GDM1 (cell line): ENCODE measurements around the gene PTOV1.
A peak's percentile ranks its signal among the peaks of the same experiment; 100 is the strongest.

ENCODE experiments used
- DNase-seq: peaks from one replicate; lab custom pipeline; 2025; lab: John Stamatoyannopoulos, UW

PTOV1 gene

DNA sequence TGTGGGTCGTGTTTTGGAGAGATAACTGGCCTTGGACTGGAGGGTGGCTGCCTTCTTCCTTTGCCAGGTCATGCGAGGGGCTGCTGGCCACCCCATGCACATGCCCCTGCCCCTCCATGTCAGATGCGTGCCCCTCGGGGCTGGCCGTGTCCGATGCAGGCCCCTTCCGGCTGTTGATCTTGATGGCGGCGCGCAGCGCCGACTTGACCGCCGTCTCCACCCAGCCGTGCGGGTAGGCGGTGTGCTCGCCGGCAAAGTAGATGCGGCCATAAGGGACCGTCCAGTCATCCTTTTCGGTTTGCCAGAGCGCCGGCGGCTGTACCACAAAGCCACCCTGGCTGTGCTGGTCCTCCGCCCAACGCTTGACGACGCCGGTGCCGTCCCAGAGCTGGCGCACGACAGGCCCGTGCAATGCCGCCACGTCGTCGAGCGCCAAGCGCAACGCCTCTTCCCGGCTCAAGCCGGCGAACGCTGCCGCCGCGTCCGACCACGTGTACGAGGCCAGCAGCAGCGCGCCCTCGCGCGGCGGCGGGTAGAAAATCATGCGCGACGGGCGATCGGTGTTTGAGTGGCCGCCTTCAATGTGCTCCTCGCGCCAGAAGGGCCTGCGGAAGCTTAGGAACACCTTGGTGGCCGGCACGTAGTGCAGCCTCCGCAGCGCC, 38.9 kb downstream of the PTOV1 start:
- no peak for DNase-seq

GRCh38 chr19:49890349-49891311, 39.7 kb downstream of the PTOV1 start:
- DNase-seq, result no peak

GRCh38 chr19:49891393-49891792, 40.4 kb downstream of the PTOV1 start:
- no peak for DNase-seq

- DNase-seq, result no peak
These were observed 41.8 kb downstream of the PTOV1 start for GRCh38 chr19:49892716-49893115.

DNA sequence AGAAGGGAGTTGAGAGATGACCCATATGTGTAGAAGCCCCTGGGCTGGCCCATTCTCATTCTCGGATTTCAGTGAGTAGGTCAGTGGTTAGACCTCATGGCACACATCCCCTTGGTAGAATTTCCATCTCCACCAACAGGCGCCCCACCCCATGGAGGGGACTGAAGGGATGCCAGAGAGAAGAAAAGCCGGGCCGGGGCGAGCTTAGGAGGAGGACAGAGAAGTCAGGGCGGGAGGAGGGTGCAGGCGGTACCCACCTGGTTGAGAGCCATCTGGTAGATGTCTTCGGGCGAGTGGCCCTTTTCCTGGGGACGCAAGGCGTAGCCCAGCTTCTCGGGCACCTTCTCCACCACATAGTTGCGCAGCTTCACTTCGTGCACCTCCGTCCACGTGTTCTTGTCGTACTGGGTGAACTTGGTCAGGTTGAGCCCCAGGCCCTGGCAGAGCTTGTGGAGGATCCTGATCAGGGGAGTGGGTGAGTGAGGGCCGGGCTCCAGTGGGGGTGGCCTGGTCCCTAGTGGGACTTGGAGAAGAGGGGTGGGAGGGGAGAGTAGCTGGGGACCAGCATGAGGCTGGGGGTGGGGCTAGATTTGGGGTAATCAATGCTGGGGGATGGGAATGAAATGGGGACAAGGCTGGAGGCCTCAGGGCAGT, 43.2 kb downstream of the PTOV1 start:
- DNase-seq, result no peak

GRCh38 chr19:49894879-49895565, 44.1 kb downstream of the PTOV1 start:
- DNase-seq, result no peak

DNA sequence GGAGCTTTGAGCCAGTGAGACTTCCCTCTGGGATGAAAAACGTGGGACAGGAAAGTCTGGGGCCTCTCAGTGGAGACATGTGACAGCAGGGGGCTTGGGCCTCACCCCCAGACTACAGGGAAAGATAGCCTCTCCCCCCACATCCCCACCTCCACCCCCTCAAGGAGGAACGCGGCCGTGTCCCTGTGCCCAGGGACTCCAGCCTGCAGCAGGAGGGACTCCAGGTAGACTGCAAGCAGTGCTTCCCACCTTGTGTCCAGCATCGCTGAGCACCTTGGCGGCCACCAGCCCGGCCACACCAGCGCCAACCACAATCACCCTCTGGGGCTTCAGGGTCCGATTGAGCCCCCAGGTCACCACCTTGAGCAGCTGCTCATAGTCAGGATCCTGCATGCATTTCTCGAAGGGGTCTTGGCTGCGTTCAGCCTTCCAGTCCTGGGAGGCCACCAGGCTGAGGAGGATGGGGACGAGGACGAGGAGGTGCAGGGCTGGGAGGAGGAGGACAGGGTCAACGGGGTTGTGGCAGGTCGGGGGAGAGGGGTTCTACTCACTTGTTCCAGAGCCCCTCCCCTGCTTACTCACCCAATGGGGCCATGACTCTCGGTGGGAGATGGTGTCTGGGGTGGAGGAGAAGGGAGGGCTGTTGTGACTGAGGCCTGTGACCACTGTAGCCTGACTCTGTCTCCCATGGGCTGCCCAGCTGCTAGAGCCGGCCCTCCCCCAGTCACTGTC, 44.8 kb downstream of the PTOV1 start:
- DNase-seq, result no peak

- peak; percentile 22 for DNase-seq
These were observed 46.1 kb downstream of the PTOV1 start, which contains the start of gene IL4I1 for GRCh38 chr19:49896863-49897621. Gene IL4I1 (minus strand): TSS chr19:49896887. CDS start chr19:49896160, 727 bp downstream.

DNA sequence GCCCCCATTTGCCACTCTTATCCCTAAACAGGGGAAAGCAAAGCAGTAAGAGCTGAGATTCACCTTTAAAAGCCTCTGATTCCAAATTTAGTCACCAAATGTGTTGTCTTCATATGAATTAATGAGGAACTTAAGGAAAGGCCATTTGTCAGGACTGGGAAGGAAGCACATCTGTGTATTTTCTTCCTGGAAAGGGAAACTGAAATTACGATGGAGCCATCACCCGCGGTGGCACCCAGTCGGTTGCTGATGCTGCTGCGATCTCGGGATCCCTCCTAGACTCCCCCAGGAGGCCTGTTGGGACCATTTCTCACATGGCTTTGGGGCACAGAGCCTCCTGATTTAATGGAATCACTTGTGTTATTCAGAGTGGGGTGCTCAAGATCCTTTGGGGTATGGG, 53.2 kb downstream of the PTOV1 start:
- no peak for DNase-seq

- no peak for DNase-seq
These were observed 56.1 kb downstream of the PTOV1 start for GRCh38 chr19:49906879-49907564.

GRCh38 chr19:49907745-49908446, 56.9 kb downstream of the PTOV1 start:
- DNase-seq, result no peak

DNA sequence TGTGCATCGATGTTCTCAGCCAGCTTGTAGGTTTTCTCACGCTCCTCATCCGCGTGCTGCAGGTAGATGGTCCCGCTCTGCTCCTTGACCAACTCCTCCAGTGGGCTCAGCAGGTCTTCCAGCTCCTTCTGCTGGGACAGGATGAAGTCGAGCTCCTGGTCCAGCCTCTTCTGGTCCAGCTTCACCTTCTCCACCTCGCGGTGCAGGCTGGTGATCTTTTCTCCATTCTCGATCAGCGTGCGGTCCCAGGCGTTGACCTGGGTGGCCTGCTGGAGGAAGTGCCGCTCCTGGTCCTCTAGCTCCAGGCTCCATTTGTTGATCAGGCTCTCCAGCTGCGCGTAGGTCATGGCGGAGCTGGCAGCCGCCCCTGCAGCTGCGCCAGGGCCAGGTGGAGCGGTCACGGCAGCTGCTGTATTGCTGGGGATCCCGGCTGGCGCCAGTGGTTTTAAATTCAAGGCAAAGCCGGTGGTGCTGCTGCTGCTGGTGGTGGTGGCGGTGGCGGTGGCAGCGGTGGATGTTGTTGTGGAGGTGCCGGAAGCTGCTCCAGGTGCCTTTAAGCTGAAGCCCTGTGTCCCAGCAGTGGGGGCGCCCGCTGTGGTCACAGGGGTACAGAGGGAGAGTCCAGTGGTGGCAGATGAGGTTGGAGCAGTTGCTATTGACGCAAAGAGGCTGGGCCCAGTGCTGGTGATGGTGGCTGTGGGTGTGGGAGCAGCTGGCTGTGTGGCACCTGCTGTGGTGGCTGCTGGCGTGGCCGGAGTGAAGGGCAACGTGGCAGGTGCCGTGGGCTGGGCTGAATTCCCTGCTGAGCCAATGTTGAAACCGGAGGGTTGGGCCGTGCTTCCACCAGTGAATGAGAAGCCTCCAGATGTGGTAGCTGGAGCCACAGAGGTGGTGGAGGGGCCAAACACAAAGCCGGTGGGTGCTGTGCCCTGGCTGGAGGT, 57.8 kb downstream of the PTOV1 start:
- DNase-seq, result no peak

DNA sequence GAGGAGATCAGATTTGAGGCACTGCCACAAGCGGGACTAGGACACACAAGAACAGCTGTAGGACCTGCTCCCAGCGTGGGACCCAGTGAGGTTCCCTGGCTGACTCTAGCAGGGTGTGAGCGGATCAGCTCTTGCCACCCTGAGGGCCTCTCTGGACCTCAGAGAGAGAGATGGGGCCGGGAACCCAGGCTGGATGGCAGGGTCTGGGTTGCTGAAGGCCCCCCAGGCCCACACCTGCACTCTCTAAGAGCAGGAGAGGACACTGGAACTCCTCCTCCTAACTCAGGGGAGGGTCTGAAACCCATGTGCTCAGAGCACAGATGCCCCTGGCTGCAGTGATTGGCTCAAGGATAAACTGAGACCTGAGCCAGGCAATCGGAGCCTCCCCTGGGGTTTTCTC, 59.2 kb downstream of the PTOV1 start:
- DNase-seq, result no peak
